HCEC 1CT (cell line): ENCODE data around the gene GCK.

Source experiments
- DNase-seq: peaks from one replicate; pipeline ENCODE4 v3.0.0-alpha.2; 2017

The GCK gene

GRCh38 chr7:44153948-44154335, 35.3 kb downstream of the GCK start:
- no peak for DNase-seq

- no peak for DNase-seq
Observed at GRCh38 chr7:44152971-44153947, 36.0 kb downstream of the GCK start.

GRCh38 chr7:44151956-44152355, 37.3 kb downstream of the GCK start:
- no peak for DNase-seq

- DNase-seq = no peak
Observed at GRCh38 chr7:44150966-44151941, 38.0 kb downstream of the GCK start.

GRCh38 chr7:44150466-44150832, 38.8 kb downstream of the GCK start:
- no peak for DNase-seq

- no peak for DNase-seq
Observed at GRCh38 chr7:44149571-44150465, 39.4 kb downstream of the GCK start.

GRCh38 chr7:44148961-44149536, 40.2 kb downstream of the GCK start:
- DNase-seq = no peak

- no peak for DNase-seq
Observed at GRCh38 chr7:44148166-44148565, 41.1 kb downstream of the GCK start.

GRCh38 chr7:44147026-44147991, 41.9 kb downstream of the GCK start:
- DNase-seq = no peak

GRCh38 chr7:44145969-44146911, 43.0 kb downstream of the GCK start:
- peak; percentile 36 for DNase-seq

GRCh38 chr7:44145479-44145968, 43.7 kb downstream of the GCK start:
- no peak for DNase-seq

- DNase-seq = no peak
Observed at GRCh38 chr7:44144968-44145478, 44.2 kb downstream of the GCK start.

GRCh38 chr7:44144426-44144967, 44.7 kb downstream of the GCK start:
- no peak for DNase-seq

GRCh38 chr7:44143646-44144250, 45.5 kb downstream of the GCK start:
- DNase-seq = no peak

GRCh38 chr7:44142028-44142427, 47.2 kb downstream of the GCK start:
- DNase-seq = no peak

GRCh38 chr7:44141221-44141850, 47.9 kb downstream of the GCK start, which contains the start of gene MYL7:
MYL7 (minus strand) TSS chr7:44141332; CDS start chr7:44141305, 27 bp downstream.
- DNase-seq = no peak

- DNase-seq = no peak
Observed at GRCh38 chr7:44140341-44140740, 48.9 kb downstream of the GCK start.
